Astrocyte (in vitro differentiated cells and primary cell): ENCODE data around the gene FMN1.

Experiments used
- EZH2 ChIP-seq: IDR thresholded peaks from 2 replicates; pipeline ENCODE4 v1.6.1; 2012; ENCODE audit warnings: mild to moderate bottlenecking, low read length, inconsistent platforms; ENCODE audit not compliant: insufficient read depth
- TF ChIP-seq, protein P1 (sequence below): IDR thresholded peaks from 2 replicates; pipeline ENCODE4 v1.5.1; 2011; ENCODE audit warnings: low read depth, mild to moderate bottlenecking, inconsistent platforms, low read length, moderate library complexity; ENCODE audit not compliant: insufficient read depth

DNA sequence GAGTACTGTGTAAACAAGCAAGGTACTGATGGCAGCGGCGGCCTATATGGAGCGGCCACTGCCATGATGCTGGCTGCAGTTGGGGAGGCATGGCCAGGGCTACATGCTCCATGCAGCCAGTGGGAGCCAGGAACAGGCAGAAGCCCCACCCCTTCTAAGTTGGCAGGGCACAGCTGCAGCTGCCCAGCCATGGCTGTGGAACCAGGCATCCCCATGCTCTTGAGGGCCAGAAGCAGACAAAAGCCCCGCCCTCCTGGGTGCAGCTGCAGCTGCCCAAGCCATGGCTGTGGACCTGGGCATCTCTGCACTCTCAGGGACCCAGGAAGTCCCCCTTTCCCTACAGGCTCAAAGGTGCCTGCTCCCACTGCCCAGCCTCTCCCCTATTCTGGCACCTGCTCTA lies 150.9 kb downstream of the FMN1 start:
- TF ChIP-seq, protein P1, sequence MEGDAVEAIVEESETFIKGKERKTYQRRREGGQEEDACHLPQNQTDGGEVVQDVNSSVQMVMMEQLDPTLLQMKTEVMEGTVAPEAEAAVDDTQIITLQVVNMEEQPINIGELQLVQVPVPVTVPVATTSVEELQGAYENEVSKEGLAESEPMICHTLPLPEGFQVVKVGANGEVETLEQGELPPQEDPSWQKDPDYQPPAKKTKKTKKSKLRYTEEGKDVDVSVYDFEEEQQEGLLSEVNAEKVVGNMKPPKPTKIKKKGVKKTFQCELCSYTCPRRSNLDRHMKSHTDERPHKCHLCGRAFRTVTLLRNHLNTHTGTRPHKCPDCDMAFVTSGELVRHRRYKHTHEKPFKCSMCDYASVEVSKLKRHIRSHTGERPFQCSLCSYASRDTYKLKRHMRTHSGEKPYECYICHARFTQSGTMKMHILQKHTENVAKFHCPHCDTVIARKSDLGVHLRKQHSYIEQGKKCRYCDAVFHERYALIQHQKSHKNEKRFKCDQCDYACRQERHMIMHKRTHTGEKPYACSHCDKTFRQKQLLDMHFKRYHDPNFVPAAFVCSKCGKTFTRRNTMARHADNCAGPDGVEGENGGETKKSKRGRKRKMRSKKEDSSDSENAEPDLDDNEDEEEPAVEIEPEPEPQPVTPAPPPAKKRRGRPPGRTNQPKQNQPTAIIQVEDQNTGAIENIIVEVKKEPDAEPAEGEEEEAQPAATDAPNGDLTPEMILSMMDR, result no peak
- TF ChIP-seq EZH2, result no peak
